Effector memory CD4-positive, alpha-beta T cell (primary cell): ENCODE data around the gene CNTN4.
"Not testable (repeated sequence)": the region's sequence is repeated elsewhere in the genome, so short reads cannot be mapped to it uniquely, and the experiment has no call there.

Source experiments
- DNase-seq, 3 donors: peaks; one replicate each; pipeline ENCODE4 v3.0.0-alpha.2; 2020
- H3K27ac ChIP-seq: 2 replicates; pipeline ENCODE4 v1.7.0; 2013; ENCODE audit warnings: mild to moderate bottlenecking, low read length, moderate library complexity; ENCODE audit not compliant: insufficient read depth, poor library complexity, severe bottlenecking
- H3K27me3 ChIP-seq: replicated peaks from 2 replicates; pipeline ENCODE4 v1.7.0; 2013; ENCODE audit warnings: mild to moderate bottlenecking, low read length; ENCODE audit not compliant: insufficient read depth, control insufficient read depth, poor library complexity, severe bottlenecking
- H3K36me3 ChIP-seq: 2 replicates; pipeline ENCODE4 v1.7.0; 2013; ENCODE audit warnings: mild to moderate bottlenecking, low read length, moderate library complexity; ENCODE audit not compliant: control insufficient read depth, insufficient read depth
- H3K4me1 ChIP-seq: 2 replicates; pipeline ENCODE4 v1.7.0; 2013; ENCODE audit warnings: low read length, mild to moderate bottlenecking; ENCODE audit not compliant: control insufficient read depth, insufficient read depth, poor library complexity, severe bottlenecking
- H3K4me3 ChIP-seq: 2 replicates; pipeline ENCODE4 v1.7.0; 2013; ENCODE audit warnings: low read length, low read depth, mild to moderate bottlenecking; ENCODE audit not compliant: insufficient read depth, poor library complexity, severe bottlenecking
- H3K9me3 ChIP-seq: 2 replicates; pipeline ENCODE4 v1.7.0; 2013; ENCODE audit warnings: mild to moderate bottlenecking, low read length, moderate library complexity; ENCODE audit not compliant: control insufficient read depth

The CNTN4 gene

DNA sequence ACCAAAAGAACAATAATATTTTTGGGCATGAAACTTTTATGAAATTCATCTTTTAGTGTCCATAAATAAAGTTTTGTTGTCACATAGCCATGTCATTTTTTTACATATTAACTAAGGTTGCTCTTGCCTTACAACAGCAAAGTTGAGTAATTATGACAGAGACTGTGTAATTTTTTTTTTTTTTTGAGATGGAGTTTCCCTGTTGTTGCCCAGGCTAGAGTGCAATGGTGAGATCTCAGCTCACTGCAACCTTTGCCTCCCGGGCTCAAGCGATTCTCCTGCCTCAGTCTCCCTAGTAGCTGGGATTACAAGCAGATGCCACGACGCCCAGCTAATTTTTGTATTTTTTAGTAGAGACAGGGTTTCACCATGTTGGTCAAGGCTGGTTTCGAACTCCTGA is 894.5 kb downstream of the CNTN4 start:
- not testable (repeated sequence) for H3K36me3 ChIP-seq, H3K9me3 ChIP-seq, H3K27ac ChIP-seq, H3K4me1 ChIP-seq, H3K27me3 ChIP-seq, H3K4me3 ChIP-seq, DNase-seq

DNA sequence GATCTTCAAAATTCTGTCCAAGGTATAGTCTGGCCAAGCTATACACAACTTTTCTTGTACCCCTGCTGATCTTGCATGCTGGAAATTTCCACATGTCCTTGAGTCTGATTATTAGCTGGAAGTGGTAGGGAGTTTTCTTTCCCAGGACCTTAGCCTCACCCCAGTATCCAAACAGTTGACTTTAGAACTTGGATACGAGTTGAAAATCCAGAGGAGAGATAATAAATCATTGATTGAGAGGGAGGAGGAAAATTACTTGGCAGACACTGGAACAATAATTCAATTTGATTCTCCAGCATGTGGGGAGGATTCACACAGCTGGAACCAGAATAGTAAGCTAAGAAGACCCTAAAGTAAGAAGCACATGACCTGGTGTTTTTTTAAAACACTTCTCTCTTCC is 895.1 kb downstream of the CNTN4 start:
- H3K4me1 ChIP-seq: no peaks in the 10 kb centered on the region
- DNase-seq: no peak
- no peaks in the 10 kb centered on the region for H3K27me3 ChIP-seq
- H3K9me3 ChIP-seq: no peaks in the 10 kb centered on the region
- H3K4me3 ChIP-seq: no peak overlapping the region
- no peak overlapping the region for H3K27ac ChIP-seq
- no peaks in the 10 kb centered on the region for H3K36me3 ChIP-seq

DNA sequence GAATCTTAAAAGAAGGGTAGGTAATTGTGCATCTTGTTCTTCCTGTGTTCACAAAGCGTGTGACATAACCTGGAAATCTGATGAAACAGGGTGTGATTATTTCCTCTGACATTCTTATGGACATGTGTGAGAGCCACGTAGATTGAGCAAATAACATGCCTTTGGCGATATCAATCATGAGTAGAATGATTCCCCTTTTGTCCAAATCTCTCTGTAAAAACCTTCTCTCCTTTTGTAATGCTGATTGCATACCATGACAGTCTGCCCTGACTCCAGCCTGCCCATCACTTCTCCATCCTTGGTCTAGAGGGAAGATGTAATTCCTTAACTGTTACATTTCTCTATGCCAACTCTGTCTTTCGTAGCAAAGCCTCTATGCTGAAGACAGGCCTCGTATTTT is 896.5 kb downstream of the CNTN4 start:
- Histone ChIP-seq H3K9me3 (no peaks in the 10 kb centered on the region), H3K36me3 (no peaks in the 10 kb centered on the region), H3K4me1 (no peaks in the 10 kb centered on the region), H3K4me3 (no peak overlapping the region), H3K27ac (no peak overlapping the region), H3K27me3 (no peaks in the 10 kb centered on the region)
- no peak for DNase-seq

DNA sequence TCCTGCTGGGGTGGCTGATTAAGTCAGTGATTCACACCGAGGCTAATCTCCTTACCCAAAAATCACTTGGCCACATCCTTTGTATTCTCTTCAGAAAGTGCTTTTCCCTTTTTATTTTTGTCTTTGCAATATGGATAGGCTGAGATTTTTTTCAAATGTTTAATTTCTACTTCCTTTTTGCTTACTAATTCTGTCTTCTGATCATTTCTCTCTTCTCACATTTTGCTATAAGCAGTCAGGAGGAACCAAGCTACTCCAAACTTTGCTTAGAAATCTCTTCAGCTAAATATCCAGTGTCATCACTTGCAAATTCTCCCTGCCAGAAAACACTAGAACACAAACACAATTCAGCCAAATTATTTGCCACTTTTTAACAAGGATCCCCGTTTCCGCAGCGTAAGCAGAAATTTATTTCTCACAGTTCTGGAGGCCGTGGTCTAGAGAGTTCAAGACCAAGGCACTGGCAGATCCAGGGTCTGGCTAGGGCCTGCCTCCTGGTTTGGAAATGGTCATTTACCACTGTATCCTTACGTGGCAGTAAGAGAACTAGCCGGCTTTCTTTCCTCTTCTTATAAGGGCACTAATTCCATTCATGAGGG is 906.6 kb downstream of the CNTN4 start:
- Histone ChIP-seq H3K27ac (no peak overlapping the region), H3K36me3 (no peaks in the 10 kb centered on the region), H3K9me3 (no peaks in the 10 kb centered on the region), H3K4me3 (no peak overlapping the region), H3K27me3 (no peaks in the 10 kb centered on the region), H3K4me1 (no peaks in the 10 kb centered on the region)
- no peak for DNase-seq

DNA sequence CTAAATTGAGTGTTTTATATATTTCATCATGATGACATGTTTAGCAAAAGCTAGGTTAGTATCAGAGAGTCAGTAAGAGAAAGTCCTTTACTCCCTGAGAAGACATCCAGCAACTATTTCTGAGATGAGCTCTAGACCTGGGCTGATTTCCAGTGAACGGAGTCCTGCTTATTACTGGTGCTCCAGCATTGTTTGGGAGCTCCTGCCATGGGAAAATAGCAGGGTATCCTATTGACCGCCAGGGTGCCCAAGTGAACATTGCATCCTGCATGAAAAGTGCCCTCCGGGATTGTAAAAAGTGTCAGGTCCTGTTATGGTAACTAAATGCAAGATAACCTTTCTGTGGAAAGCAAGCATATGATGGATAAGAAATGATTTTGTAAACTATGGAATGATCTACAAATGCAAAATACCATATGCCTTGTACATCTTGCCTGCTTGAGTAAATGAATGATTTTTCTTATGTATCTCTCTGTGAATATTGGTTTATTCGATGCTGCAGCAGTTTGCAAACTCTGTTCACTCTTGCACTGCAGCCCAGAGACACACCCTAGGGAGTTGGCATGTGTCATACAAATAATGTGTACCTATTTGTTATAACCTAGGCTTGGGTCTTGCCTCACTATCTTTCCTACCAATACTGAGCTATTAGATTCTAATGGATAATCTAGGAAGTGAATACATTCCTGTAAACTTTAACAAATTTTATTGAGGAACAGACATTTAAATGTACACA is 914.8 kb downstream of the CNTN4 start:
- Histone ChIP-seq H3K27me3 (no peaks in the 10 kb centered on the region), H3K27ac (no peak overlapping the region), H3K9me3 (no peaks in the 10 kb centered on the region), H3K4me1 (no peaks in the 10 kb centered on the region), H3K36me3 (no peaks in the 10 kb centered on the region), H3K4me3 (no peak overlapping the region)
- DNase-seq: no peak

DNA sequence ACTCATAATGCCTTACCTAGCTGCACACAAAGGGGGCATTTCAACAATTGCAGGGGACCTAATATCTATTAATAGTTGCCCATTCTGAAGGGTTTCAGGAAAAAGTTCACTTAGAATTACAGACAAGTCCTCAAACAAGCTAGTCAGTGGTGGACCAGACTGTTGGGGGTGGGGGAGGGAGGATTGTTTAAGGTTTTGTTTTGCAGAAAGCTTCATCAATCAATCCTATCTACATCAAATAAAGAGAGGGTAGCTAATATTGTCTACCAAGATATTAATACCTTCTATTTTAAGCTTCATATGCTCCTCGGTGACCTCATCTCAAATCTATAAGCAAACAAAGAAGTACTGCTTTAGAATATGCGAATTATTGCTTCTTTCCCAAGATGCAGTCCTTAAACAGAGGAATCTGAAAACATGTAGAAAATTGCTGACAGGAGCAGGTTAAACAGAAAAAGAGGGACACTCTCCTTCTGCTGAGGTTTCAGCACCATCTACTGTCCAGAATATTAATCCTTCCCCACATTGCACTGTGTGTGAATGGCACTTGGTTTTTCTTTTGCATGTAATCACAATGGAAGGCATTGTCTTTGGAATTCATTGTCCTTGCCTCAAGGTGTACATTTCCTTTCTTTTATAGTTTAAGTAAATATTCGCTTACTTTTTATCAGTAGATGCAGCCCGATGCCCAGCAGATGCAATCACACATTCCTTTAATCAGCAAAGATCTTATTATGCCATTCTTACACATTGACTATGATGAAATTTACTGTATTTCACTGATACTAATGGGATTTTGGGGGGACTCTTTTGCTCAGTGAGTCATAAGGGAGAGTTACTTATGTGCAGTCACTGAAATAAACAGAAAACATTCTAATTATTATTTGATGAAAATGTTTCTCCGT is 916.8 kb downstream of the CNTN4 start:
- no peak overlapping the region for H3K4me3 ChIP-seq
- no peak for DNase-seq

DNA sequence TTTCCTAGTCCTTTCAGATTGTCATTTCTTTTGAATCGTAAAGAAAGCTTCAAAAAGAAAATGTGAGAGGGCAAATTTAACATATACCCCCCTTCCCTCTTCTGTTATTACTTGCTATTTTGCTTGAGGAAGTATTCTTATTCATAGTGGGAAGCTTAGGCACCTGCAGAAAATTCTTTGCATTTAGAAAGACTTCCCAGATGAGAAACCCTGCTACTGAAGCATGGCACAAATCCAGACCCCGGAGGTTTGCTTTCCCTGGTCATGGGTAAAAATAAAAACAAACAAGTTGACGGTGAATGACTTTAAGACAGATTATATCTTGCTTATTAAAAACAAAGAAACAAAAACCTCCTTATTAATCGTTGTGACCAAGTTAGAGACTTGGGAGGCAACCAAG is 917.6 kb downstream of the CNTN4 start:
- H3K27me3 ChIP-seq: no peaks in the 10 kb centered on the region
- DNase-seq: no peak
- no peaks in the 10 kb centered on the region for H3K4me1 ChIP-seq
- no peak overlapping the region for H3K27ac ChIP-seq
- H3K4me3 ChIP-seq: no peak overlapping the region
- H3K36me3 ChIP-seq: no peaks in the 10 kb centered on the region
- no peaks in the 10 kb centered on the region for H3K9me3 ChIP-seq

More for the DNA sequence above, 916.8 kb downstream of the CNTN4 start:
- Histone ChIP-seq H3K36me3 (no peaks in the 10 kb centered on the region), H3K9me3 (no peaks in the 10 kb centered on the region), H3K27ac (no peak overlapping the region), H3K4me1 (no peaks in the 10 kb centered on the region), H3K27me3 (no peaks in the 10 kb centered on the region)

DNA sequence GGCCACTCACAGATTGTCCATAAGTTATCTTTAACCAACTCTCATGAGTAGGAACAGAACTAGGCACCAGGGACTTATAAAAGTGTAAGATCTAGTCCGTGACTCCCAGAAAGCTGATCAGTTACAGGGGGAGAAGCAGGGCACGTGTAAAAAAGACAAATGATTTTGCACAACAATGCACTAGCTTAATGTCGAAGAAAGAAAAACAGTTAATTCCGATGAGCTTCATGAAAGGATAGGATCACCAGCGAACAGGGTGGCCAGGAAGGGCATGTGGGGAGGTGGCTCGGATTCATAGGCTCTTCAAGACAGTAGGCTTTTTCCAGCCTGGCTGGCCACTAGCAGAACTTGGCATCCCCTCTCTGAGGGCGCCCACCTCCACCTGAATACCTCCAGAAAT is 921.5 kb downstream of the CNTN4 start:
- H3K4me3 ChIP-seq: no peak overlapping the region
- H3K9me3 ChIP-seq: no peaks in the 10 kb centered on the region
- no peak overlapping the region for H3K27ac ChIP-seq
- H3K4me1 ChIP-seq: no peaks in the 10 kb centered on the region
- DNase-seq: no peak
- no peaks in the 10 kb centered on the region for H3K27me3 ChIP-seq
- no peaks in the 10 kb centered on the region for H3K36me3 ChIP-seq

DNA sequence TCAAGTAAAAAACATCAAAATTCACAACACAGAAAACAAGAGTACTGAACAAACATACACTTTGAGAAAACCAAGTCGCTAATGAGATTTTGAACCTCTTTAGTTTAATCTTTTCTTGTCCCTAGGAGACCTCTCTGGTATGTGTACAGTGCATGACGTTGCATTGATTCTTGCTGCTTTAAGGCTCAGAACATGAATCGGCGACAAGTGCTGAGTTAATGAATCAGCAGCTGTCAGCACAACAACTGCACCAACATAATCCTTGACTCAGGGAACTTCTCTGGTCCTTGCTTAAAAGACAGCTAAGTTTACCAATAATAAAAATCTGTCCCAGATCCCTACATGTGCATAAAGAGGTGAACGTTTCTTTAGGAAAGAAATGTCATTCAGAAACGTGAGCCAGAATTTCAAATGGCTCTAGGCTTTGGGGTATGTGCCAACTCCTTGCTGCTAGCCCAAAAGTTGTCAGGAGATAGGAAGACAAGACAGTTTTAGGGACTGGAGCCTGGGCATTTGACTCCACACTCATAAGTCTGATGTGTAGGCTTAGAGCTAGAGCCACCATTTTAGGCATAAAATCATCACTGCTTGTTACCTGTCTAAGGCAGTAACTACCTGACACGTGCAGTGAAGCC is 924.6 kb downstream of the CNTN4 start:
- Histone ChIP-seq H3K27me3 (no peaks in the 10 kb centered on the region), H3K36me3 (no peaks in the 10 kb centered on the region), H3K4me3 (no peak overlapping the region), H3K27ac (no peak overlapping the region), H3K9me3 (no peaks in the 10 kb centered on the region), H3K4me1 (no peaks in the 10 kb centered on the region)
- DNase-seq: no peak
